NCI-H2107 treated with DMSO at 0.1 percent for 48 hours (cell line): ENCODE measurements around the gene PTPN22.

Source experiments
- DNase-seq: peaks from one replicate; lab custom pipeline; 2025; ENCODE audit not compliant: unreplicated experiment; lab: John Stamatoyannopoulos, UW

The PTPN22 gene

DNA sequence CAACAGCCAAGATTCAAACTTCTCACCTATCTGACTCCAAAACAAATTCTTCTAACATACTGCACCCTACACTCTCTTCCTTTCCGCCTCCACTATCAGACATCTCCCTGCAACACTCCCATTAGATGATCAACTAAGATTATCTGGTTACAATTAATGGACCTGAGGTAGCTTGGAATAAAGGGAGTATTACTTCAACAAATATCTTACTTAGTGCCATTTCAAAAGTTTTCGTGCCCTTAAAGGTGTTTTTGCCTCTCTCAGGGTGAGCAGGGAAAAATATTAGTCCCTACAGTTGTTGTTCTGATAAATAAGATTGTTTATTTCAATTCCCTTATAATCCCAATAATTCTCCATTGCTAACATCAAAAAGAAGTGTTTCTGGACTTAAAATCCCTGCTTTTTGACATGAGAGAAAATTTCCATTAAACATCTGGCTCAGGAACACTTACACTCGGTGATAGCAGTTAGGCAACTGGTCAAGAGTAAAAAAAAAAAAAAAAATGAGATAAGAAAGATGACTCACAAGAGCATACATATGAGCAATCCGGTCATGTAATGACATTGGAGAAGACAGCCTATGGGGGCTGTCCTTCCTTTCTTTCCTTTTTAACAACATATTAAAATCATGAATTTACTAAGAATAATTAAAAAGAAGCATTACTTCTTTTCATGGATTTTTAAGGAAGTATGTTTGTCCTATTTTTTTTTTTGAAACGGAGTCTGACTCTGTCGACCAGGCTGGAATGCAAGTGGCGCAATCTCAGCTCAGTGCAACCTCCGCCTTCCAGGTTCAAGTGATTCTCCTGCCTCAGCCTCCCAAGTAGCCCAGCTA is 66.9 kb downstream of the PTPN22 start:
- DNase-seq, result no peak

DNA sequence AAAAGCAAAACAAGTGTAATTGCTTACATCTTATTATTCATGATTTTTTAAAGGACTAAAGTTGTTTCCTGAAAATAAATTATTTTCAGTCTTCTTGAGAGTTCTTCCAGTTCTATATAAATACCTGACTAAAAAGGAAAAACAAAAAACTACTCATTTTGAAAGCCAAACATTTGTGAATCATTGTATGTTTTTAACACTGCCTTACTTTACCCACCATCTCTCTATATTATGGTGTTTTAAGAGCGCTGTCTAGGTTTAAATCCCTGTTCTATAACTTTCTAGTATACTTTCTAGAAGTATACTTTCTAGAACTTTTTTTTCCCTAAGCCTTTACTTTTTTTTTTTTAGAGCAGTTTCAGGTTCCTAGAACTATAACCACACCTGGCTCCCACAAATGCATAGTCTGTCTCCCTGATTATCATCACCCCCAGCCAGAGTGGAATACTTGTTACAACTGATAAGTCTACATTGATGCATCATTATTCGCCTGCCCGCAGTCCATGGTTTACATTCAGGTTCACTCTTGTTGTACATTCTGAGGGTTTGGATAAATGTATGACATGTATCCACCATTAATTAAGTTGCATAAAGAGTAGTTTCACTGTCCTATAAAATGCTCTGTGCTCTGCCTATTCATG is 69.0 kb downstream of the PTPN22 start:
- no peak for DNase-seq

DNA sequence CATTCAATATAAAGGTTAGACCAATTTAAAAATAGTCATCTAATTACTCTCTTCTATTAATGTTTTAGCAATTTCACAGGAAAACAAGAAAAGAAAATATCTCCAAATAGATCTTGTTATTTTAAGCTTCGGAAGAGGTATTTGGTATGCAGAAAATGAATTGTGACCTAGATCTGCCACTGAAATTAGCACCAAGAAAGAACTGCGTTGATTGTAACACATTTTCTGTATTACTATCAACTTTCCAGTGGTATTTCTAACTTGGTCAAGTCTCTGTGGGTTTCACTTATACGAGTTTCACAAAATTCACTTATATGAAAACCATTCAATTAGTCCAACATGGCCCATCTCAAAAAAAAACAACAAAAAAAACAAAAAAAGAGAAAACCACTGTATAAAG is 71.0 kb downstream of the PTPN22 start:
- no peak for DNase-seq

DNA sequence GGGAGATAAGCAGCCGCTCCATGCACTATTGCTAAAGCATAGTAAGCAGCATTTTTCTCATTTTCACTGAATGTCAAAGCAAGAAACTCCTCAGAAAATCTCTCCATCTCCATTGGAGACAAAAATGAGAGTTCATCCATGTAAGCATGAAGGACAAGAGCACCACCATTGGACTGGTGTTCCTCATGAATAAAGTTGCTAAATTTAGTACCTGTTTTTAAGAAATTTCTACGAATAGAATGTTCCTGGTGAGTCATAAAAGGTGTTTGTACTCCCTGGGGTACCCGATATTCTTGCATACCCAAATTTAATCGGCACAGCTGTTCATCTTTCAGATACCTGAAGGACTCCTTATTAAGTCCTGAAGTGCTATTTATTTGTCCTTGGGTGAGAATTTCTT is 74.0 kb downstream of the PTPN22 start:
- DNase-seq, result no peak

DNA sequence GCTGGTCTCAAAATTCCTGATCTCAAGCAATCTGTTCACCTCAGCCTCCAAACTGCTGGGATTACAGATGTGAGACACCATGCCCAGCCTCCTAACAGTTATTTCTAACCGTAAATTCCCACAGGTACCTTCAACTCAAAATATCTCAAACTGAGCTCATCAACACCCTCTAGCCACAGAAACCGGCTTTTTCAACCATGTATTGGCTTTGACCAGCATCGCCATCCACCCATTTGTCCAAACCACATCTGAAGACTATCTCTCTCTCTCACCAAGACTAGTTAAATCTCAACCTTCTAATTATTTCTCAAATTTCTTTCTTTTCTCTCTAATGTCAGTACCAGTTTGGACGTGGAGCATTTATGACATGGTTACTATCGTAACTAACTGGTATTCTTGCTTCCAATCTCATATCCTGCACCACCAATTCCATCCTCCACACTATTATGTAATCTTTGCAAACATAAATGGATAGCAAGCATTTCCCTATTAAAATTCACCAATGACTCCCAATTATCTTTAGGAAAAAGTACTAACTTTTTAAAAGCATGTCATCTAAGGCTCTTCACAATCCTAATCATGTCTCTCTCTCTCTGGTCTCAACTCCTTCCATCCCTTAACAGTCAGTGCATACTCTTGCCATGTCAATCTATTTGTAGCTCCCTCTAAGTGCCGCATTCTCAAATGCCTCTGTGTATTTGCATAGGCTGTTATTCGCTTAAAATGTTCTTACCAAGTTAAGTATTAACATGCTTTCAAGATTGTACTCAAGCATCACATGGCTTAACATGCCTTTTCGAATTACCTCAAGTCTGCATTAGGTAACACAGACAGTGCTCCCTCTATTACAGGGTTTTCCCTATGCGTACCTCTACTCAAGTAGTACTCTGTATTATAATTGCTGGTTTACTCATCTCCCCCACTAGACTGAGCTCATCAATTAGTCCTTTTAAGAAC is 77.4 kb downstream of the PTPN22 start:
- no peak for DNase-seq

DNA sequence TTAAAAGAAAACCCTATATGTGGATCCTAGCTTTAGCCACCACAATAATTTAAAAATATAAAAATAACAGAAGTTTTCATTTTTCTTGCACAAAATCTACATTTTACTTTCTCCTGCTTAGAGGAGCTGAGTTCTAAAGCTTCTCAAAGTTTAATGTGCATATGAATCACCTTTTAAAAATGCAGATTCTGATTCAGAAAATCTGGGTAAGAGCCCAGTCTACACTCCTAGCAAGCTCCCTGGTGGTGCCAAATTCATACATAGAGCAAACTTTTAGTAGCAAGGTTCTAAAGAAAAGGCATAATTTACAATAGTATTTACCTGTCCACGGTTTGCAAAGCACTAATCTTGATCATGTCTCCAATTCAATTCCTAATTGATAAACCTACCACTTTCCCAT is 78.5 kb downstream of the PTPN22 start:
- DNase-seq, result no peak

DNA sequence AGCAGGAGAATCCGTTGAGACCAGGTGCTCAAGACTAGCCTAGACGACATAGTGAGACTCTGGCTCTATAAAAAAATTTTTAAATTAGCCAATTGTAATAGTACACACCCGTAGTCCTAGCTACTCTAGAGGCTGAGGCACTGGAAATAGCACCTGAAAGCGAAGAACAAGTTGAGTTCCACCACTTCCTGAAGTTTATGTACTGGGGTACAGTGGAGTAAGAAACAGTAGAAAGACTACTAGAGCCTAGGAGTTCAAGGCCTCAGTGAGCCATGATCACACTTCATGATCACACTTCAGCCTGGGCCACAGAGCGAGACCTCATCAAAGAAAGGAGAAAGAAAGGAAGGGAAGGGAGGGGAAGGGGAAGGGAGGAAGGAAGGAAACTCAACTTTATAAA is 79.0 kb downstream of the PTPN22 start:
- DNase-seq, result no peak

DNA sequence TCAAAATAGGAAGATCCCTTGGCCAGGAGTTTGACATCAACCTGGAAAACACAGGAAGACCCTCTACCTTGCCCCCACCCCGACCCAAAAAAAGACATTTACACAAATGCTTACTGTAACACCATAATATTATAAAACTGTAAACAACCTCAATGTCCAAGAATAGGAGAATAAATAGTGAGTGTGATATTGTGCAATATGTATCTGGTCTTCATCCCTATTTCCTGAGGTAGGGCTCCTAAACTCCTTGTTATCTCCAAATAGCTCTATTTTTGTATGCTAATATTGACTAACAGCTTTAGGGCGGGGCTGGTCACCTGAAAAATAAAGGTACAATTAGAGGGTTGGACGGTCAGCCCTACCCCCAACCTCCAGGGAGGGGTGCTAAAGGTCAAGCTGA is 82.7 kb downstream of the PTPN22 start:
- no peak for DNase-seq

DNA sequence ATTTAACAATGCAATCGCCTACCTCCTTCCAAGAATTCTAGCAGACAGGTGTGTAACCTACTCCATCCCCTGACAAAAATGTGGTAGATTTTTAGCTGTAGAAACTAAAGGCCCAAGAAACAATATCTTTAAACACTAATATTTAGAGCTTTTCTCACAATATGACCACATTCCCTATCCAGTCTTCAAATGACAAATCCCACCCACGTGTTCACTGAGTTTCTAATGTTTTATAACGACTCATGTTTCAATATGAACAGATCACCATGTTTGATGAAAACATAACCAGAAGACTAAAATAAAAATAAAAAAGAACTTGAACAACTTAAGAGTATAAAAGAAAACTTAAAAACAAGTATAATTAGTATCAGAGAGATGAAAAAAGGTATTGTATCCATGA is 83.8 kb downstream of the PTPN22 start:
- no peak for DNase-seq

DNA sequence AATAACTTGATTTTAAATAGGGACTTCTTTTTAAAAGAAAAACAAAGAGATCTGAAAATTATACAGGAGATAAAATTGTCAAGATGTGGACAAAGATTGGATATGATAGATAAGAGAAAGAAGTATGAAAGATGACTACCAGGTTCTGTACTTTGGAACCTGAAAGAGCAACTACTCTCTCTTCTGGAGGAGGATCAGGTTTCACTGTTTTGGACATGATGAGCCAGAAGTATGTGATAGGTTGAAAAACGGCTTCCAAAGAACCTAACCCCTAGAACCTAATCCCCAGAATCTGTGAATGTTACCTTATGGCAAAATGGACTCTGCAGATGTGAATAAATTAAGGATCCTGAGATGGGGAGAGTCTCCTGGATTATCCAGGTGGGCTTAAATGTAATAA is 85.4 kb downstream of the PTPN22 start:
- no peak for DNase-seq

DNA sequence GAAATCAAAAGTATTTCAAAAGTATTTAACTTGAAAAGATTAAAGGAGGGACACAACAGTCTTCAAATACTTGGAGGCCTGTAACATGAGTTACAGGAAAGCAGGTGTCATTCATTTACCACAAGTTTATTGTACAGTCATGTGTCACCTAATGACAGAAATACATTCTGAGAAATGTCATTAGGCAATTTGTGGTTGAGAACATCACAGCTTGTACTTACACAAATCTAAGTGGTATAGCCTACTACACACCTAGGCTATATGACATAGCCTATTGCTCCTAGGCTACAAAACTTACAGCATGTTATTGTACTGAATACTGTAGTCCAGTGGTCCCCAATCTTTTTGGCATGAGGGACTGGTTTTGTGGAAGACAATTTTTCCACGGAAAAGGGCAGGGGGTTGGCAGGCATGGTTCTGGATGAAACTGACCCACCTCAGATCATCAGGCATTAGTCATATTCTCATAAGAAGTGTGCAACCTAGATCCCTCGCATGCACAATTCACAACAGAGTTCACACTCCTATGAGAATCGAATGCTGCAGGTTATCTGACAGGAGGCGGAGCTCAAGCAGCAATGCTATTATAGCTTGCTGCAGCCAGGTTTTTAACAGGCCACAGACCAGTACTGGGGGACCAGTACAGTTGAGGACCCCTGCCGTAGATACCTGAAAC is 87.3 kb downstream of the PTPN22 start:
- DNase-seq, result no peak

DNA sequence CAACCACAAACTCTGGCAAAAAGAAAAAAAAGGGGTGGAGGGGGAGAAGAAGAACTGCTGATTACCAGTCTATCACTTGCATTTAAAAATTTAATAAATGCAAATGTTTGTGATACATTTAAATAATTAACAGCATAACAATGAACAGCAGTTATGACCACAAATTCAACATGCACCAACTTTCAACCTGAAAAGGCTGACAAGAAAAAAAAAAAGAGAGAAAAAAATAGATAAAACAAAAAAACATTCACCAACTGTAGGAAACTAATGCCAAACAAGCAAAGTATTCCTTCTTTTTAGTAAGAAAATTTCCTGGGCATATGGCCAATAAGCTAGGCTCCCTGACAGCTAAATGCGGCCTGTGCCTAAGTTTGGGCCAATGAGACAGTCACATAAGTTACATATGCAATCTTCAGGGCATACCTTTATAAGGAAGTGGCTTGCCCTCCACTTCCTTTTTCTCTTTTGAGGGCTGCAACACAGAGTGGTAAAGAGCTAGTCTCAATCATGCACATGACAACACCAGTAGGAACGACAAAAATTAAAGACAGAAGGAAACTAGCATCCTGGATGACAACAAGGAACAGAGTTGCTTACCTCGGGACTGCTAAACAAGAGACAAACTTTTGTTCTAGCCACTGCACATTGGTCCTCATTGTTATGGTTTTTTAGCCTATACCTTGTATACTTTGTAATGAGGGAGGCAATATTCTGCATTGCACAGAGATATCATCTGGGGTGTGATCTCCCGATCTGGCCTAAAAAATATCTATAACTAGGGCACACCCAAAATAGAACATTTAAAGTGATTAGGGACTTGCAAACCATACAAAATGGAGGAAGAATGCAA is 88.0 kb downstream of the PTPN22 start:
- no peak for DNase-seq

DNA sequence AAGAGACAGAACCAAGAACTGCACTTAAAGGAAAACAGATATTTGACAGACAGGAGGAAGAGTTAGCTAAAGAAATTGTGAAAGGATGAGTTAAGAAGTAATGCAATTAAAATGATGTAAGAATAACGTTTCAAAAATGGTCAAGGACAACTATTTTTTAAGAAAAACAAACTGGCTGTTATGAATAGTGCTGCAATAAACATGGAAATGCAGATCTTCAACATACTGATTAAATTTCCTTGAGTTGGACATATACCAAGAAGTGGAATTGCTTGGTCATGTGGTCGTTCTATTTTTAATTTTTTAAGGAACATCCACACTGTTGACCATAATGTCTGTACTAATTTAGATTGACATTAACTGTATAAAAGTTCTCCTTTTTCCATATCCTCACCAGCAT is 89.1 kb downstream of the PTPN22 start:
- DNase-seq, result no peak

DNA sequence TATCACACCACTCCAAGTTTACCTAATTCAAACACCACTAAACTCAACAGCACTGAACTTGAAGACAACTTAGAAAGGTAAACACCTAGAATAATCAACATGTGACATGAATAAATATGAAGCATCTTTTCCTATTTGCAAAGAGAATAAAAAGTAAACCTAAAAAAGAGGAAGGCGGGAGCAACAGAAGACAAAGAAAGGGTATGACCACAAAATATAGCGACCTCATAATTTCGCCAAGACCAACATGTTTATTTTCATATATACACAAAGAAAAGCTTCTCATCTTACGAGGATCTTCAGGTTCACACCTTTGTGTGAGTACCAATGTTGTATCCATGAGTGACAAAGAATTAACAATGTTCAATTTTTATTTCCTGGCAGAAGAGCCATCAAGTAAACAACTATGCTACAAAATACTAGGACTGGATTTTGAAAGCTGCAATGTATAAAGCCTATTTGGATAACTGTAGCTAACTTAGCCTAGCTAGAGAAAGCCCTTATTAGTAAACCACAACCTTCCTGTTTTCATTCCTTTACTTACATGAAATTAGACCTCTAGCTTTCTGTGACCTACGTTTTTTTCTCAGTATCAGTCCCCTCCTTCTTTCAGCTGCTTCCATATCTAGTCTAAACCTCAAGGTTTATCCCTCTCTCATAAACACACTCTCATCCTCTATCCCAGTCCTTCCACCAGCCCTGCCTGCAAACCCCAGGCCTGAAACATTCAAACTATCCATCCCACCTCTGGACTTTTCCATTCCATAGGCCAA is 91.0 kb downstream of the PTPN22 start:
- DNase-seq, result peak; percentile 14

DNA sequence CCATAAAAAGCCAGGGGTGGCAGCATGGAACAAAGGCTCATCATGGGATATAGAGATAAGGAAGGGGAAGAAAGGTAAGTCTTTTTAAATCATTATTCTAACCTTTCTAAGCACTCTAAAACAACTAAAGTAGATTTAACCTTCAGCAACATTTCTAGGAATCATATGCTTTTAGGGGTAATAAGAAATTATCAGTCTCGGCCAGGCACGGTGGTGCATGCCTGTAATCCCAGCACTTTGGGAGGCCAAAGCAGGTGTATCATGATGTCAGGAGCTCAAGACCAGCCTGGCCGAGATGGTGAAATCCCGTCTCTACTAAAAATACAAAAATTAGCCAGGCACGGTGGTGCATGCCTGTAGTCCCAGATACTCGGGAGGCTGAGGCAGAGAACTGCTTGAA is 92.0 kb downstream of the PTPN22 start:
- DNase-seq, result no peak

DNA sequence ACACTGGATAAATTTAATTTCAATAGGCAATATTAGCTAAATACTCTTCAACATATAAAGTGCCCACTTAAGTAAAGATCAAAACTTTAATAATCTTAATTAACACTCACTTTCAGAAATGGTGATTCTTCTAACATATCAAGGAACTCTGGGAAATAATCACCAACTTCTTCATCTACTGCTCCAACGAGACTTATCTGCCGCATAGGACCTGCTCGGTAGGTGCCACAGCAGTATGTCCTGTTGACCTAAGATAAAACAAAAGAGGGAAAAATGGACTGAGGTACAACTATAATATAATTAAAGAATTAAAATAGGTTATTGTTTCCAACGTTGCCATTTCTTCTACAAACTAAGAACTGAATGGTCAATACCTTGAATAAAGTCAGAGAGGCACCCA is 94.0 kb downstream of the PTPN22 start:
- no peak for DNase-seq

DNA sequence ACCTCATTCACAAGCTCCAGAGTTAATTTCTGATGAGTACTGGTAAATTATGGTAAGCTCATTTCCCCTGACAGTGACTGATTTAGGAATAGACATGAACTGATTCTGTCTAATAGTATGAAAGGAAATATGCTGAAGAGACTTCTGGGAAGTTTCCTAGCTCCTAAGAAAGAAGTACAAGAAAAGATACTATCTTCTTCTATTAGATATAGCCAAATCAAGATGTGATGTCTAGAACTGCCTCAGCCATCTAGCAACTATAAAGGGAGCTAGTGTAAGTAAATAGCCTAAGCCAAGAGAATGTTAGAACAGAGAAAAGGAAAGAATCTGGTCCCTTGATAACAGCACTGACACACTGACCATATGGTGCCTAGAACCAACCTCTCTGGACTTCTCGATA is 101.5 kb downstream of the PTPN22 start:
- DNase-seq, result no peak

DNA sequence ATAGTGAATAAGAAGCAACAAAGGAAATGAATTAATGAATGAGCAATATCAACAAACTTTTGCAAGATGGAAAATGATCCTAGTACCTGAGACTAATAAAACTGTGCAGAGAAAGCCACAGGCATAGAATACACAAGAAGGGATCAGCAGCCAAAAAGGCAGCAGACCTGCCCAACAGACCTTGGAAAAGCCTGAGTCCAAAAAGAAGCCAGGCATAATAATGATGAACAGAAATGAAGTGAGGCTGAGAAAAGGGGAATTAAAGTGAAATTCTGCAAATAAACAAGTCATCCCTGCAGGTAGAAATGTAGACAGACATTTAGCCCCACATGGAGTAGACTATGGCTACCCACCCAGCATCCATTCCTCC is 101.9 kb downstream of the PTPN22 start:
- no peak for DNase-seq

DNA sequence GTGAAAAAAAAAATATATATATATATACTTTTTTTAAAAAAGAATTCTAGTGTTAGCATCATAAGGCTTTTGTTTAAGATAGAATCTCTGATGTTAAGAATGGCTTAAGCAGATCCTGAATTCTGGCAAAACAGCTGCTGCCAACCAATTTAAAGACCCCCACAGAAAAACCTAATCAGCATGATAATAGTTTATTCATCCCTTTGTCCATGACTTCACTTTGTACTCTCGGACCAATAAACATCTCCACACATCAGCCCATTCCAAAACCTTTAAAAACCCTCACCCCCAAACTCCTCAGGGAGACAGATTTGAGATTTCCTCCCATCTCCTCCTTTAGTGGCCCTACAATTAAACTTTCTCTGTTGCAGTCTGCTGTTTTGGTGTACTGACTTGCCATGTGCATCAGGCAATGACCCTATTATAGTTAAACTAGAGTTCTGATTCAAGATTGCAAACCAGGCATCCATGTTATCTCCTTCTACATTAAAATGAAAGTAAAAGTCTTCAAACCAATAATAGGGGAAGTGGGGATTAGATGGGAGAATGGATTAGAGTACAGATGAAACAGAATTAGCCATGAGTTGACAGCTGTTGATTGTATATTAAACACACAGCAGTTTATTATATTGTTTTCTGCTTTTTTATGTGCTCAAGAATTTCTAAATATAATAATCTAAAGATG is 102.5 kb downstream of the PTPN22 start:
- DNase-seq, result no peak
